GM18498 (cell line): ENCODE measurements around the gene SLC20A1.
"Not testable (repeated sequence)": the region's sequence is repeated elsewhere in the genome, so short reads cannot be mapped to it uniquely, and the experiment has no call there.

ENCODE experiments used
- ATAC-seq: cut with Tn5 transposase; IDR thresholded peaks from one replicate; pipeline ENCODE4 v1.9.1; 2021; ENCODE audit warnings: mild to moderate bottlenecking, moderate library complexity; ENCODE audit not compliant: unreplicated experiment

Gene SLC20A1, protein sequence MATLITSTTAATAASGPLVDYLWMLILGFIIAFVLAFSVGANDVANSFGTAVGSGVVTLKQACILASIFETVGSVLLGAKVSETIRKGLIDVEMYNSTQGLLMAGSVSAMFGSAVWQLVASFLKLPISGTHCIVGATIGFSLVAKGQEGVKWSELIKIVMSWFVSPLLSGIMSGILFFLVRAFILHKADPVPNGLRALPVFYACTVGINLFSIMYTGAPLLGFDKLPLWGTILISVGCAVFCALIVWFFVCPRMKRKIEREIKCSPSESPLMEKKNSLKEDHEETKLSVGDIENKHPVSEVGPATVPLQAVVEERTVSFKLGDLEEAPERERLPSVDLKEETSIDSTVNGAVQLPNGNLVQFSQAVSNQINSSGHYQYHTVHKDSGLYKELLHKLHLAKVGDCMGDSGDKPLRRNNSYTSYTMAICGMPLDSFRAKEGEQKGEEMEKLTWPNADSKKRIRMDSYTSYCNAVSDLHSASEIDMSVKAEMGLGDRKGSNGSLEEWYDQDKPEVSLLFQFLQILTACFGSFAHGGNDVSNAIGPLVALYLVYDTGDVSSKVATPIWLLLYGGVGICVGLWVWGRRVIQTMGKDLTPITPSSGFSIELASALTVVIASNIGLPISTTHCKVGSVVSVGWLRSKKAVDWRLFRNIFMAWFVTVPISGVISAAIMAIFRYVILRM

DNA sequence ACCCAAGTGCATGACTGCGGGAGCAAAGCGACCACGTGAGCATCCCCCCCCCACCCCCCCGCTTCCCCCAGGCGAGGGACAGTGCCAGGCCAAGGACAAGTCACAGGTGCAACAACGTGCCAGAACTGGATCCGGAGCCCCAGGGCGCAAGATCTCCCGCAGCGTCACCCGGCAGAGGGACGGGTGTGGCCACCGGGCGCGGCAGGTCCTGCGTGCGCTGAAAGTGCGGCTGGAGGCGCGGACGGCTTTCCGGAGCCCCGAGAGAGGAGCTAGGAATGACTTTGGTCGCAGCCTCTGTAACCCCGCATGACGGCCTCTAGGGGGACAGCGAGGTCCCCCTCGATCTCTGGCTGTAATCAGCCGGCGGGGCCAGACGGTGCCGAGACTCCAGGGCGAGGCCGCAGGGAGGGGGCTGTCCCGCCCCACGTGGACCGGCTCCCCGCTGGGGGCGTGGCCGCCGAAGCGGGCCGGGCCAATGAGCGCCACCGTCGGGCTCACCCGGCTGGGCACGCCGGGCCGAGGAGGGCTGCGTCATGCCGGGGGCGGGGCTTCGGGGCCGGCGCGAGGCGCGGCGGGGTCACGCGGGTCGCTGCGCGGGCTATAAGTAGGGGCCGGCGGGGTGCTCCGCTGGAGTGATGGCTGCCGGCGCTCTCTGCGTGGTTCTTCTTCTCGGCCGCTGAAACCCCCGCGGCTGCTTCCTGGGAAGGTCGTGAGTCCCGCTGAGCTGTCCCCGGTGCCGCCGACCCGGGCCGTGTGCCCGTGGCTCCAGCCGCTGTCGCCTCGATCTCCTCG is at the start of gene SLC20A1:
Gene SLC20A1, plus strand, starts transcription at position 630 of the 792 bp plus-strand sequence. CDS start 890 bp downstream, outside the sequence.
- peak; percentile 94 for ATAC-seq

DNA sequence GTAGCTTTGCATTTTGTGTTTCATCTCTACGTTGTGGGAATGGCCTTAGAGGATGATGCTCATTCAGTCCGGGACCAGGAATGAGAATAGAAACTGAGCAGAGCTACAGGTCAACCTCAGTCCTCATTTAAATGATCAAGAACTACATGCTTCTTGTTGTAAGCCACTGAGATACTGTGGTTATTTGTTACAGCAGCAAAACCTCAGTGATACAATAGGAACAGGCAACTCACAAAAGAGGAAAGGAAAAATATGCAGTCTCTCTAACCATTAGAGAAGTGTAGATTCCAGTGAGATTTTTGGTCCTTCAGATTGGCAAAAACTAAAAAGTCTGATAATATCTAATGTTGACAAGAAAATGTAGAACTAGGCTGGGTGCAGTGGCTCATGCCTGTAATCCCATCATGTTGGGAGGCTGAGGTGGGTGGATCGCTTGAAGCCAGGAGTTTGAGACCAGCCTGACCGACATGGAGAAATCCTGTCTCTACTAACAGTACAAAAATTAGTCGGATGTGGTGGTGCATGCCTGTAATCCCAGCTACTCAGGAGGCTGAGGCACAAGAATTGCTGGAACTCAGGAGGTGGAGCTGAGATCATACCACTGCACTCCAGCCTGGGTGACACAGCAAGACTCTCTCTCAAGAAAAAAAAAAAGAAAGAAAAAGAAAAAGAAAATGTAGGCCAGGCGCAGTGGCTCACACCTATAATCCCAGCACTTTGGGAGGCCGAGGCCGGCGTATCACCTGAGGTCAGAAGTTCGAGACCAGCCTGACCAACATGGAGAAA is 48.0 kb upstream of the SLC20A1 start:
- ATAC-seq: no peak

DNA sequence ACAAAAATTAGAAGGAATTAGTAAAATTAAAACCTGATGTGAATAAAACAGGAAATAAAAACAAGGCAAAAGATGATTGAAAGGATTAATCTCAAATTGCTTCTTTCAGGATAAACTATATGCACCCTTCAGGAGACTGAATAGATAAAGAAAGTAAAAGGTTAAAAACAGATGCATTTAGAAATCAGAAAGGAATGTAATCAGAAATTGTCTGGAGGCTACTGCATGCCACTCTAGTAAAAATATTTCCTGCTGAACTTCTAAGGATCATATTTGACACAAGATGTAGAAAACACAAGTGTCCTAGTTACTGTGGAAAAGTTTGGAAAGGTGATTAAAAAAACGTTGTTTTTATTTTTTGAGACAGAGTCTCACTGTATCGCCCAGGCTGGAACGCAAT is 45.1 kb upstream of the SLC20A1 start:
- ATAC-seq: no peak

DNA sequence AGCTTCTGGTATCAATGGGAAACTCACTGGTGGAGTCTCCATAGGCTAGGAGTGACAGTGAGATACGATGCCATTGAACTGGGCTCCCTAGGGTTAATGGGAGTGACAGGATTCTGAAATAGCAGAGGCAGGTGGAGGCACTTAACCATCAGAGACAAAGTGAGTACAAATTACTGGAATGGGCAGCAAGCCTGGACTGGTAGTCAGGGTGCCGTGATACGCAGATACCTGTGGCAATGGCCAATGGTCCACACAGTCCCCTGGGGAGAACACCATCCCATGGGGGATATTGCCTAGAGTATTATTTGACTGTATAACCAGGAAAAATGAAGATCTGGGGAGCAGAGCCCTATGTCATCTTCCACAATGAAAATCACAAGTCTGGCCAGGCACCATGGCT is 44.0 kb upstream of the SLC20A1 start:
- no peak for ATAC-seq

DNA sequence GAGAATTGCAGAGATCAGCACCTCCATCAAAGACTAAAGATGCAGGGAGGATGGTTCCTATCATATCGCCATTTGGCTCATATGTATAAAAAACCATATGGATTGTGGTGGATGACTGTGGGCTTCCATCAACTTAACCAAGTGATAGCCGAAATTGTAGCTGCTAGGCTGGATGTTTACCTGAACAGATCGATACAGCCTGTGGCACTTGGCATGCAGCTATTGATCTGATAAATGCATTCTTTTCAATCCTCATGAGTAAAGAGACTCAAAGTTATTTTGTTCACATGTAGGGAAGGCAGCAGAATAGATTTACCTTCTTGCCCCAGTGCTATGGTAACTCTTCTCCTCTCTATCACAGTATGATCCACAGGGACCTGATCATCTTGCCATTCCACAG is 42.8 kb upstream of the SLC20A1 start:
- ATAC-seq: no peak

DNA sequence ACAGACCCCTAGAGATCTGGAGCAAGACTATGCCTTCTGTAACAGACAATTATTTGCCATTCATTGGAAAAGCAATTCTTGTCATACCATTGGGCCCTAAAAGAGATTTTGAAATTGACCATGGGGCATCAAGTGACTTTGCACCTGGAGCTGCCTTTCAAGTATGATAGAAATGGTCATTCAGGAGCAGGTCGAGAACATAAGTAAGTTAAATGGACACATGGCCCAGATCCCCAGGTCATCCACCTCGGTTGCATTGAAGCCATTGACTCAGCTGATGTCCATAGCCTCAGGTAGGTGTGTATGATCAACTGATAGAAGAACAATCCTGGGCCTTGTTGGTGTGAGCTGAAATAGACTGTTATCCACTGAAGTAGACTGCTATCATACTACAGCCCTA is 42.0 kb upstream of the SLC20A1 start:
- ATAC-seq: no peak

DNA sequence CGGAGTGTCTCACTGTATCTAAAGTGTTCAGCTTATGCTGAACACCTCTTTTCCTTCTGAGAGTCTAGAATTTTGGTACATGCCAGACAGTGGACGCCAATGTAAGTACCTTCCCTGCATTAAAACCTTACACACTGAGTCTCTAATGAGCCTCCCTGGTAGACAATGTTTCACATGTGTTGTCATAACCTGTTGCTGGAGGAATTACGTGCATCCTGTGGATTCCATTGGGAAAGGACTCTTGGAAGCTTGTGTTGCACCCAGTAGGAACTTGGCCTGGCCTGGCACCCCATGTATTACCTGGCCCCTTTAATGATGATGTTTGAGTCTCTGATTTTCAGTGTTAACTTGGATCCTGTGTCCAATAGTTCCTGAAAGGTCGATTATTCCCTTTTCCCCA is 40.8 kb upstream of the SLC20A1 start:
- ATAC-seq: no peak

DNA sequence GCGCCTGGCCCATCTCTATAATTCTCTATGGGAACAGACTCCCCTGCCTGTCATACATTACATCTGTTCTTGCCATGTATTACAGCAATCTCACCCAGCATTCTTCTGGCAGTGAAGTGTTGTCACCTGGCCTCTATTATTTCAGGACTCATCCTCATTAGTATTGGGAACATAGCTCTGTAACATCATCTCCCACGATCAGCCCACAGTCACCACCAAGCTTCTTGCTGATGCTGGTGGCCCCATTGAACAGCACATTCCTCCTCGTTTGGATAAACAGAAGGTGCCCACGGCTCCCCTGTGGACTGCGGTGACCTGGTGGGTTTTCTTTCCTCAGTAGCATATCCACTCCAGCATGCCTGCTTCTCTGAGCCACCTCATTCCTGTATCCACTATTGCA is 39.8 kb upstream of the SLC20A1 start:
- ATAC-seq: no peak

DNA sequence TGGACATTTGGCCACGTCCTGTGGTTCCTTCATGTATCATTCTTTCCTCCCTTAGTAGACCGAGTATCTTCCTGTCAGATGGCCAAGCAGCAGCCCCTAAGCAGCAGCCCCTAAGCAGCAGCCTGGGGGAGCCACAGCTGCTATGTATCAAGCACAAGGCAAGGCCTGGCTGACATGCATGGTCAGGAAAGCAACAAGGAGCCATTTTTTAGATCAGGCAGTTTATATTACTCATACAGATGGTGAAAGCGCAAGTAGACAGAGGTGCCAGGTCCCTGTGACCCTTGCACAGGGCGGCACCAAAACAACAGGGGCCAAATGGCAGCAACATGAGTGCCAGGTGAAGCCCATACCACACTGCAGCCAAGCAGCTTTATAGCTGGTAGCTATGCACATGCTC is 39.2 kb upstream of the SLC20A1 start:
- no peak for ATAC-seq

DNA sequence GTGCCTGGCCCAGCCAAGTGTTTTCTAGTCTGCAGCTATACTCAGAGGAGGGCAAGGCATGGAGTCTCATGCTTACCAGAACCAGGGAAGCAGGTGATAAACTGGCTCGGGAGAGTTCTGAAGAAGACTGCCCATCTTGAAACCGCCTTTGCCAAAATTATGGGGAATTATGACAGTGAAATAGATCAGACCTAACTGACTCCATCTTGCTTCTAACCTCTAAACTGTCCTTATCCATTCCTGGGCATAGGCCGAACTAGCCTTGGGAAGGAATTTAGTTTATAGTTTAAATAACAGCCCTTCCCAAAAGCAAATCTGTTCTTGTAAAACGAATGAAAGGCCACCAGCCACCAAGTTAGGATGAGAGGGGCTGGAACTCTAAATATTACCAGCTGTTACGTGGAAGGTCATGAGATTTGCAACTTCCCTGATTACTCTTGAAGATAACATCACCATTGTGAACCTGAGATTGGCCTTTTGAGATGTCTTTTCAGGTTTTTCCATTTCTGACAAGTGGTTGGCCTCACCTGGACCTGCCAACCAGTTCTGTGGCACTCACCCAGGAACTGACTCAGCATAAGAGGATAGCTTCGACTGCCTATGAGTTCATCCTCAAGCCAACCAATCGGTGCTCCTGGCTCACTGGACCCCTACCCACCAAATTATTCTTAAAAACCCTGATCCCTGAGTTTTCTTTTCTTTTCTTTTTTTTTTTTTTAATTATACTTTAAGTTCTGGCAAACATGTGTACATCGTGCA is 37.9 kb upstream of the SLC20A1 start:
- no peak for ATAC-seq

DNA sequence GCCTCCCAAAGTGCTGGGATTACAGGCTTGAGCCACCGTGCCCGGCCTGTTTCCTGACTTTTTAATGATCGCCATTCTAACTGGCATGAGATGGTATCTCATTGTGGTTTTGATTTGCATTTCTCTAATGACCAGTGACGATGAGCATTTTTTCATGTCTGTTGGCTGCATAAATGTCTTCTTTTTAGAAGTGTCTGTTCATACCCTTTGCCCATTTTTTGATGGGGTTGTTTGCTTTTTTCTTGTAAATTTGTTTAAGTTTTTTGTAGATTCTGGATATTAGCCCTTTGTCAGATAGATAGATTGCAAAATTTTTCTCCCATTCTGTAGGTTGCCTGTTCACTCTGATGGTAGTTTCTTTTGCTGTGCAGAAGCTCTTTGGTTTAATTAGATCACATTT is 36.4 kb upstream of the SLC20A1 start:
- ATAC-seq: not testable (repeated sequence)

DNA sequence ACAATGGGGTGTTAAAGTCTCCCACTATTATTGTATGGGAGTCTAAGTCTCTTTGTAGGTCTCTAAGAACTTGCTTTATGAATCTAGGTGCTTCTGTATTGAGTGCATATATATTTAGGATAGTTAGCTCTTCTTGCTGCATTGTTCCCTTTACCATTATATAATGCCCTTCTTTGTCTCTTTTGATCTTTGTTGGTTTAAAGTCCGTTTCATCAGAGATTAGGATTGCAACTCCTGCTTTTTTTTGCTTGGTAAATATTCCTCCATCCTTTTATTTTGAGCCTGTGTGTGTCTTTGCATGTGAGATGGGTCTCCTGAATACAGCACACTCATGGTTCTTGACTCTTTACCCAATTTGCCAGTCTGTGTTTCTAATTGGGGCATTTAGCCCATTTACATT is 33.5 kb upstream of the SLC20A1 start:
- not testable (repeated sequence) for ATAC-seq

DNA sequence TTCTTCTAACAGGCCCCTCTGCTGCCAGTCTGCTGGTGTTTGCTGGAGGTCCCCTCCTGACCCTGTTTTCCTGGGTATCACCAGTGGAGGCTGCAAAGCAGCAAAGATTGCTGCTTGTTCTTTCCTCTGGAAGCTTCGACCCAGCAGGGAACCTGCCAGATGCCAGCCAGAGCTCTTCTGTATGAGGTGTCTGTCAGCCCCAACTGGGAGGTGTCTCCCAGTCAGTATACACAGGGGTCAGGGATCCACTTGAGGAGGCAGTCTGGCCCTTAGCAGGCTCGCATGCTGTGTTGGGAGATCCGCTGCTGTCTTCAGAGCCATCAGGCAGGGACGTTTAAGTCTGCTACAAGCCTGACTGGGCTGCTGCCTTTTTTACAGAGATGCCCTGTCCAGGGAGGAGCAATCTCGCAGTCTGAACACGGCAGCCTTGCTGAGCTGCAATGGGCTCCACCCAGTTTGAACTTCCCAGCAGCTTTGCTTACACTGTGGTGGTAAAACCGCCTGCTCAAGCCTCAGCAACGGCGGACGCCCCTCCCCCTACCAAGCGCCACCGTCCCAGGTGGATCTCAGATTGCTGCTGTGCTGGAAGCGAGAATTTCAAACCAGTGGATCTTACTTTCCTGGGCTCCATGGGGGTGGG is 31.4 kb upstream of the SLC20A1 start:
- ATAC-seq: no peak

DNA sequence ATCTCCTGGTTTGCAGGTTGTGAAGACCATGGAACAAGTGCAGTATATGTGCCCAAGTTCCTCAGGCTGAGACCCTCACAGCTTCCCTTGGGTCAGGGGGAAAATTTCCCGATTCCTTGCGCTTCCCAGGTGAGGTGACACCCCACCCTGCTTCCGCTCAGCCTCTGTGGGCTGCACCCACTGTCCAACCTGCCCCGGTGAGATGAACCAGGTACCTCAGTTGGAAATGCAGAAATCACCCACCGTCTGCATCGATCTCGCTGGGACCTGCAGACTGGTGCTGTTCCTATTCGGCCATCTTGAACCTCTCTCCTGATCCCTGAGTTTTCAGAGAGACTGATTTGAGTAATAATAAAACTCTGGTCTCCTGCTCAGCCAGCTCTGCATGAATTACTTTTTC is 30.7 kb upstream of the SLC20A1 start:
- no peak for ATAC-seq

DNA sequence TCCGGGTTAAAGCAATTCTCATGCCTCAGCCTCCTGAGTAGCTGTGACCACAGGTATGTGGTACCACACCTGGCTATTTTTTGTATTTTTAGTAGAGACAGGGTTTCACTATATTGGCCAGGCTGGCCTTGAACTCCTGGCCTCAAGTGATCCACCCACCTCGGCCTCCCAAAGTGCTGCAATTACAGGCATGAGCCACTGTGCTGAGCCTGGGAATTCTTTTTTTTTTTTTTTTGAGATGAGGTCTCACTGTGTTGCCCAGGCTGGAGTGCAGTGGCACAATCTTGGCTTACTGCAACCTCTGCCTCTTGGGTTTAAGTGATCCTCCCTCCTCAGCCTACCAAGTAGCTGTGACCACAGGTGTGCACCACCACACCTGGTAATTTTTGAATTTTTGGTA is 29.9 kb upstream of the SLC20A1 start:
- ATAC-seq: not testable (repeated sequence)

DNA sequence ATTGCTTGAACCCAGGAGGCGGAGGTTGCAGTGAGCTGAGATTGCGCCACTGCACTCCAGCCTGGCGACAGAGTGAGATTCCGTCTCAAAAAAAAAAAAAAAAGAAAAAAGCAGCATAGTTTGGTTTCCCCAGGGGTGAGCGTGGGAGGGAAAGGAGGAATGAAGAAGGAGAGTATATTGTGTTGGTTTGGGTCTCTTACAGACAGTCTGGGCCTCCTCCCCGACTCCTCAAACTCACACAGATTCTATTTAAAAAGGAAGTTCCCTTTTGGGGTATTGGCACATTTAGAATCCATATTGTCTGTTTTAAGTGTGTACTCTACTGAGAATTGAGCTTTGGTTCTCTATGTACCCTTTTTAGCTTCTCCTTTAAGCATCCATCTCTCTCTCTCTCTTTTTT is 27.4 kb upstream of the SLC20A1 start:
- ATAC-seq: no peak

DNA sequence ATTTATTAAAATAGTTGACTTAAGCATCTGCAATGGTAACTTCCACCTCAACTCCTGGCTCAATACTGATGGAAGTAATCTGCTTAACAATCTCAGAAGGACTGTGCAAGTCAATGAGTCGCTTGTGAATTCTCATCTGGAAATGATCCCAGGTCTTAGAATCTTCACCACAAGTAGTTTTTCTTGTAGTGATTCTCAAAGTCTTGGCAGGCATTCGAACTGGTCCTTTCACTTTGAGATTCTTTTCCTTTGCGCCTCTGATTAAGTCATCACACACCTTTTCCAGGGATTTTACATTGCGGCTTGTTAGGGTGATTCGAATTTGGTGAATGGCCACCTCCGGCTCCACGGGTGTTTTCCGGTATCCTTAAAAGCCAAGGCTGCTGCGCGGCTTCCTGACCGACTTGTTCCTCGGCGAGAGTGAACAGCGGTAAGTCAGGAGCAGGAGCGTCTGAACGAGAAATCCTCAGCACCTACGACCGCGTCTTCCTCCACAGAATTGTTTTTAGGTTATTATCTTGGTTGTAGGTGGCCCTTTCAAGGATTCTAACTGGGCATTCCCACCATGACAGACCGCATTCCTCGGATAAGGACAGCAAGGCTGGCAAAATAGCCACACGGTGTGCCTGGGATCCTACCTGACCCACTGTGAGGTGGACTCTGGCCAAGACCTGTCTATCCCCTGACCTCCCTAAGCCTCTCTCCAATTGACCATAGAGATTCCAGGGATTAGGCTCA is 23.8 kb upstream of the SLC20A1 start:
- no peak for ATAC-seq

DNA sequence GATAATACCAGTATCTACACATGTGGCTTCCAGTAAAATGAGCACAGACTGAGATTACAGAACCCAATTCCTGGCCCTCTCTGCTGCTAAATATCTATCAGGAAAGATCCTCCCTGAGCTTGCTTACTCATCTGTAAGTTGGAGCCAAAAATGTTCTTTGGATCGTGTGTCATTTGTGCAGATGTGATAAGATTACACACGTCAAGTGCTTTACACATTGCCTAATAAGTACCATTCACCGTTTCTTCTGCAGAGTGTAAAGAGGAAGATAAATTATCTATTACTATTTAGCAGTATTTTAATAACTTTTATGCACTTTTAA is 23.2 kb upstream of the SLC20A1 start:
- no peak for ATAC-seq
